ENCODE data around the gene SMAD9.

DNA sequence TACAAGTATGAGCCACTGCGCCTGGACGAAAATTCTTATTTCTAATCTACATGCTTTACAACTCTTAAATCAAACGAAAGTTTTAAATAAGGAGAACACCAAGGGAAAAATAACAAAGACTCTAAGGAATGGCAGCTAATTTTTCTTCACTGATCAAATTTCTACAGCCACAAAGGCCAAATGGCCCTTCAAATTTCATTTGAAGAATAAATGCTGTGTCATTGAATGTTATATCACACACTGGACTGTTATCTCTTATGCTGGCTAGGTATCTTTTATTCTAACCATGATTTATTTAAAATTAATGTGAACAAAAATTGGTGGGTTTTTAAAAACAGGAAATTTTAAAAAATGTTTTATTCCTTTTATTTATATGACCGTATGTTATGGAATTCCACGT is 14.1 kb downstream of the SMAD9 start:
- TF ChIP-seq, protein P1, sequence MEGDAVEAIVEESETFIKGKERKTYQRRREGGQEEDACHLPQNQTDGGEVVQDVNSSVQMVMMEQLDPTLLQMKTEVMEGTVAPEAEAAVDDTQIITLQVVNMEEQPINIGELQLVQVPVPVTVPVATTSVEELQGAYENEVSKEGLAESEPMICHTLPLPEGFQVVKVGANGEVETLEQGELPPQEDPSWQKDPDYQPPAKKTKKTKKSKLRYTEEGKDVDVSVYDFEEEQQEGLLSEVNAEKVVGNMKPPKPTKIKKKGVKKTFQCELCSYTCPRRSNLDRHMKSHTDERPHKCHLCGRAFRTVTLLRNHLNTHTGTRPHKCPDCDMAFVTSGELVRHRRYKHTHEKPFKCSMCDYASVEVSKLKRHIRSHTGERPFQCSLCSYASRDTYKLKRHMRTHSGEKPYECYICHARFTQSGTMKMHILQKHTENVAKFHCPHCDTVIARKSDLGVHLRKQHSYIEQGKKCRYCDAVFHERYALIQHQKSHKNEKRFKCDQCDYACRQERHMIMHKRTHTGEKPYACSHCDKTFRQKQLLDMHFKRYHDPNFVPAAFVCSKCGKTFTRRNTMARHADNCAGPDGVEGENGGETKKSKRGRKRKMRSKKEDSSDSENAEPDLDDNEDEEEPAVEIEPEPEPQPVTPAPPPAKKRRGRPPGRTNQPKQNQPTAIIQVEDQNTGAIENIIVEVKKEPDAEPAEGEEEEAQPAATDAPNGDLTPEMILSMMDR (conservative IDR thresholded peaks at IDR 0.05): no peak
- TF ChIP-seq ZFX (IDR thresholded peaks at IDR 0.05): no peak

Data from C4-2B (cell line).